PFSK-1 (cell line): Measurements from ENCODE around the gene KIAA0040.

ENCODE experiments used
- POLR2AphosphoS5 ChIP-seq: IDR thresholded peaks from 2 replicates; pipeline ENCODE4 v1.6.1; 2012; ENCODE audit warnings: low read depth, mild to moderate bottlenecking, control low read depth, low read length, moderate library complexity
- SIN3A ChIP-seq: IDR thresholded peaks from 2 replicates; pipeline ENCODE4 v1.6.1; 2012; ENCODE audit warnings: mild to moderate bottlenecking, low read length, moderate library complexity, borderline replicate concordance; ENCODE audit not compliant: insufficient read depth
- TAF1 ChIP-seq: IDR thresholded peaks from 2 replicates; pipeline ENCODE4 v1.6.1; 2012; ENCODE audit warnings: low read length, control low read depth, borderline replicate concordance; ENCODE audit not compliant: insufficient read depth

DNA sequence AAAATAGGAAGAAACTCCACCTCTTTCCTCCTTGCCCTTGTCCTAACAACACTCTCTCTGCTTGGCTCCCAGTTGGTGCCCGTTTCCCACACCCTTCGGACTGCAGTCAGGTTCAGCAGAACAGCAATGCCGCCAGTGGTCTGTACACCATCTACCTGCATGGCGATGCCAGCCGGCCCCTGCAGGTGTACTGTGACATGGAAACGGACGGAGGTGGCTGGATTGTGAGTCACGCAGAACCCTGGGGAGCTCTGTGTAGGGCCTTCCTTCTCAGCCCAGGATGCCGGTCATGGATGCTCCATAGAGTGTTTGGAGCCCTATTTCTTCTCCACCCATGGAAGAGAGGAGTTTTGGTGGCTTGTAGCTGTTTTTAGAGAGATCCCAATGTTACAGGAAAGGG lies 64.1 kb downstream of the KIAA0040 start:
- TF ChIP-seq POLR2AphosphoS5 (no peak), SIN3A (no peak), TAF1 (no peak)
